A549 treated with RU486 at 1 μM for 4 hours (cell line): ENCODE measurements around the gene FIP1L1. TPM values are rescaled to one million over a fixed set of nuclear protein-coding genes. Genes with fewer than 3 reads are reported as not detected.

Experiments
- total RNA-seq: library from RNA; stranded (reverse); fragments of 200-300 nt; extraction: Qiagen RNA extraction; gene quantifications from 5 replicates; pipeline ENCODE4 v1.2.3, GENCODE V29; 2022; ENCODE audit warnings: low read depth

Gene FIP1L1
- total RNA-seq = 28.4 to 38.6 TPM (median 34.0 TPM) in 5 replicates

GRCh38 chr4:53377319-53378170 lies at the start of gene FIP1L1:
TSS of gene FIP1L1 (plus strand) at chr4:53377641. CDS start at chr4:53377839, 198 bp downstream.

GRCh38 chr4:53365486-53366300 lies 11.7 kb upstream of the FIP1L1 start, which contains the start of gene SCFD2:
TSS of gene SCFD2 (minus strand) at chr4:53366061.

Other genes with a start within 250 kb of the FIP1L1 start
- 6.3 to 8.1 TPM (median 7.4 TPM) in 5 replicates for gene SCFD2, start 11.6 kb upstream of the FIP1L1 start, total RNA-seq
- gene LNX1, start 213.8 kb downstream of the FIP1L1 start, total RNA-seq = 0.03 to 0.06 TPM in 2 of 5 replicates, not detected in the others